CD4-positive, alpha-beta T cell treated with Interleukin-12 subunit alpha and Interleukin-12 subunit beta, for 1 hour (primary cell): Measurements from ENCODE around the gene NRIP2.
"Not testable (repeated sequence)": the region's sequence is repeated elsewhere in the genome, so short reads cannot be mapped to it uniquely, and the experiment has no call there.

Source experiments
- DNase-seq: peaks from one replicate; pipeline ENCODE4 v3.0.0-alpha.2; 2020

Gene NRIP2

GRCh38 chr12:2834581-2835491, at the start of gene NRIP2:
Gene NRIP2 (minus strand): TSS chr12:2835035. CDS start chr12:2834983, 52 bp downstream.
- no peak for DNase-seq

GRCh38 chr12:2879853-2880252, 45.0 kb upstream of the NRIP2 start:
- DNase-seq: no peak

DNA sequence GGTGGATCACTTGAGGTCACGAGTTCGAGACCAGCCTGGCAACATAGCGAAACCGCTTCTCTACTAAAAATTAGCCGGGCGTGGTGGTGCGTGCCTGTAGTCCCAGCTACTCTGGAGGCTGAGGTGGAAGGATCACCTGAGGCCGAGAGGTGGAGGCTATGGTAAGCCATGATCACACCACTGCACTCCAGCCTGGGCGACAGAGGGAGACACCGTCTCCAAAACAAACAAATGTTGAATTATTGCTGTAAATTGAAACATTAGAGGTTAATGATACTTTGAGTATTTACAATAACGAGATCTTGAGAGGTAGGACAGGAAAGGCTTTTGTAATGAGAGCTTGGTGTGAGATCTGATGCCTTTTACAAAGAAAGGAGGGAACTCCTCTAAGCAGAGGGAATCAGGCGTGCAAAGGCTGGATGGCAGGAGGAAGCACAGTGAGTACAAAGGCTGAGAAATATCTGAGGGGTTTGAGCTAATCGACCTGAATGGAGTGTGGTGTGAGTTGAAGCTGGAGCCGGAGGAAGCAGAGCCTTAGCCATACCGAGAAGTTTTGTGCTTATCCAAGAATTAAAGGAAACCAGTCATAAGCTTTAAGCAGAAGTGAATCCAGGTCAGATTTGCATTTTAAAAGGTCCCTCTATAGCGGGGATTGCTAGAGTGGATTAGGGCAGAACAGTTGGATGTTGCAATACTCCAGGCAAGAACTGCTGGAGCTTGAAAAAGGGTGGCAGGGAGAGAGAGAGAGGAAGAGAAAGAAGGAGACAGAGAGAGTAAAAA, 43.3 kb upstream of the NRIP2 start:
- DNase-seq: no peak

DNA sequence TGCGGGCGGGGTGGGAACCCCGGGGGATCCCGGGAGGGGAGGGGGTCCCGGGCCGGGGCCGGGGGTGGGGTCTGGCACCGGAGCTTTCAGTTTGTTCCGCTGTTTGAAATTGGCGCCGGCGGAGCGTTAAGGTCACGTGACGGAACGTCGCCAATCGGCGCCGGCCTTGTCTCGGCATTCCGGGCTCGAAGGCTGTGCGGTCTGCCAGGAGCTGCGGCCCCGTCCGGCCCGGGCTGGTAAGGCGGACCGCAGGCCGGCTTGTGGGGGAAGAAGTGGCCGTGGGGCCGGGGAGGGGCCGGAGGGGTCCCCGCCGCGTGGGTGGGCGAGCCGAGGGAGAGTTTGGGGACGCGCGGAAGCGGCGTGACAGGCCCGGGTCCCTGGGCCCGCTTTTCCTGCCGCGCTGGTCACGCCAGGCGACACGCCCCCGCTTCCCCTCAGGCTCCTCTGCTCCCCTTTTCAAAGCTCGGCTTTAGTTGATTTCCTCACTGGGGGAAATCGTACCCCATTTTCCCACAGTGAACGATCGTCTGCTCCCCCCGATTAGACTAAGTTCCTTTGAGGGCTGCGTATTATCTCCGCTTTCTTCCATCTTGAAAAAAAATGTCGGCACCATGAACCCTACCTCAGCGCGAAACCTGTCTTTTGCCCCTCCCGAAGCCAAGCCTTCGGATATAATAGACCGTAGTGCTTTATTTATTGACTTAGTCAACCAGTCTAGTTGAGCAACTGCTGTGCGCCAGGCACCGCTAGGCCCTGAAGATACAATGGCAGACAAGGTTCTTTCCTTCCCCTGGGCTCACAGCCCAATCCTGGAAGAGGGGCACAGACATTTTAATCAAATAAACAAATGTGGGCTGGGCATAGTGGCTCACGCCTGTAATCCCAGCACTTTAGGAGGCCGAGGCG, 42.5 kb upstream of the NRIP2 start, which contains the start of the genes FOXM1 and RHNO1:
Gene FOXM1 (minus strand): TSS at position 128 of the 906 bp plus-strand sequence. CDS start 2,696 bp downstream, outside the sequence.
Gene RHNO1 (plus strand): TSS at position 177 of the 906 bp plus-strand sequence. CDS start 8,144 bp downstream, outside the sequence.
- peak; percentile 89 for DNase-seq

- DNase-seq: no peak
Observed at GRCh38 chr12:2876431-2877046, 41.7 kb upstream of the NRIP2 start.

GRCh38 chr12:2868986-2869632, 34.3 kb upstream of the NRIP2 start:
- not testable (repeated sequence) for DNase-seq

- DNase-seq: no peak
Observed at GRCh38 chr12:2864198-2864597, 29.4 kb upstream of the NRIP2 start.

- not testable (repeated sequence) for DNase-seq
Observed at GRCh38 chr12:2863402-2863801, 28.6 kb upstream of the NRIP2 start.

GRCh38 chr12:2862876-2863275, 28.0 kb upstream of the NRIP2 start:
- no peak for DNase-seq

- no peak for DNase-seq
Observed at GRCh38 chr12:2860170-2860569, 25.3 kb upstream of the NRIP2 start.

DNA sequence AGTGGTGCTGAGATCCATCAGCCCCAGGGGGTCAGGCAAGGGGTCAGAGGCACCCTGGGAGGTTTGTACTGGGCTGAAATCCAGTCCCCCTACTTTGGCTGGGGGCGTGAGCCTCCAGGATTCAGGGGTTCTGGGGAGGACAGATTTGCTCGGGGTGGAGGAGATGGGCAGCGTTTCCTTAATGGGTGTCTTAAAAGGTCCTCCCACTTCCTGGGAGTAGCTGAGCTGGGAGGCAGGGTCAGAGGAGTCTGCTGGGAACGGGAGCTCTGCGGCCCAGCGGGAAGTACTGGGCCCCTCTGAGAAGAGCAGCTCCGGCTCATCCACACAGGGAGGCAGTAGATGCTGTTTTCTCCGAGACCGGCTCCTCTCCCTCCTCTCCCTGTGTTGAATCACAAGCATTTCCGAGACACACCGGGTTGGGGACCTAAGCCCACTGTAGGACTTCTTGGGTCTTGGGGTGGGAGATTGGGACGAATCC, 24.1 kb upstream of the NRIP2 start:
- no peak for DNase-seq

DNA sequence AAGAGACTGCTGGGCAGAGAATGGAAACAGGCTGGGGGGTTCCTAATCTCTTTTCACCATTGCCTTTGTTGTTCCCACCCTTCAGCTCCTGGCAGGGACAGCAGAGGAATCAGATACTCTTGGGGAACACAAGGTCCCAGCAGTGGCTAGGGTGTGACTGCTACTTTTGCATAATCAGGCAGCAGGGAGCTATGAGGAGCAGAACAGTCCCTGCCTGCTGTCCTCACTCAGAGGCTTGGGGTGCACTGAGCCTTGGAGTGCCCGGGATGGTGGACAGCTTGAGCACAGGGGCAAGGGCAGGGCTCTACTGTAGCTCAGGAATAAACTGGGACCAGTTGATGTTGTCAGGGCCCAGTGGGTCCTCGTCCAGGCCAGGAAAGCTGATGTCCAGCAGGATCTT, 23.5 kb upstream of the NRIP2 start:
- DNase-seq: no peak

GRCh38 chr12:2857576-2857975, 22.7 kb upstream of the NRIP2 start:
- no peak for DNase-seq

GRCh38 chr12:2857021-2857431, 22.2 kb upstream of the NRIP2 start, which contains the start of gene TEX52:
Gene TEX52 (minus strand): TSS chr12:2857039. CDS start chr12:2857026, 13 bp downstream.
- DNase-seq: no peak

GRCh38 chr12:2856051-2856450, 21.2 kb upstream of the NRIP2 start:
- DNase-seq: no peak

- DNase-seq: no peak
Observed at GRCh38 chr12:2855546-2855945, 20.7 kb upstream of the NRIP2 start.

- DNase-seq: no peak
Observed at GRCh38 chr12:2854669-2855453, 20.0 kb upstream of the NRIP2 start.

- peak; percentile 30 for DNase-seq
Observed at GRCh38 chr12:2853626-2854025, 18.8 kb upstream of the NRIP2 start.

GRCh38 chr12:2851931-2852330, 17.1 kb upstream of the NRIP2 start:
- DNase-seq: no peak

DNA sequence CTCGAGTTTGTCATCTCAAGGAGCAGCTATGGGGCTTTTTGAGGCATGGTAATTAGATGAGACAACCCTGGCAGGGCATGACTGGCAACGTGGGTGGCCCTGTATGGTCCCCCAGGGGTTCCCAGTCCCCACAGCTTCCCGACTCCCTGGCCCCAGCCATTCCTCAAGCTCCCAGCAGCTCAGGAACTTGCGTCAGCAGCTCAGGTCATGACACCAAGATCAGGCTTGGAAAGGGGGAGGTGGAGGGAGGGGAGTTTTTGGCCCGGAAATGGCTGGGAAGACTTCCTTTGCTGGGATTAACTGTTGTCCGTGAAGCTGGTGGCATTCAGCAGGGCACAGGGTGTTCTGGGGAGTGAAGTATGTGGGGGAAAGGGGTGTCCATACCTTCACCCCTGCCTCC, 10.4 kb upstream of the NRIP2 start:
- no peak for DNase-seq
